Activated naive CD8-positive, alpha-beta T cell treated with anti-CD3 and anti-CD28 coated beads, Interleukin-2, amount 10 ng/mL, durations not matched to agents 7 days and 5 days (primary cell): Measurements from ENCODE around the gene FNDC3B. TPM values are rescaled to one million over a fixed set of nuclear protein-coding genes. Genes with fewer than 3 reads are reported as not detected.

Source experiments
- ATAC-seq: fragments of 150-1000 bp; cut with Tn5 transposase; one replicate; pipeline ENCODE4 v1.10.0; 2021; ENCODE audit warnings: low read depth, moderate library complexity
- POLR2A ChIA-PET: fragments of 350-600 bp; sonication (Branson Sonifier 250); formaldehyde crosslinking; loops from one replicate; lab custom pipeline; 2021; ENCODE audit warnings: antibody characterized with exemption; lab: Charles Lee
- DNase-seq: peaks from one replicate; pipeline ENCODE4 v3.0.0; 2021
- H3K27ac Mint-ChIP-seq: one replicate; pipeline ENCODE4 v1.8.0; 2022; ENCODE audit warnings: mild to moderate bottlenecking, mixed read lengths
- H3K27me3 Mint-ChIP-seq: one replicate; pipeline ENCODE4 v1.8.0; 2022; ENCODE audit warnings: mild to moderate bottlenecking, moderate library complexity, mixed read lengths
- H3K36me3 Mint-ChIP-seq: one replicate; pipeline ENCODE4 v1.8.0; 2021; ENCODE audit warnings: mild to moderate bottlenecking, mixed read lengths
- H3K4me1 Mint-ChIP-seq: one replicate; pipeline ENCODE4 v1.8.0; 2021; ENCODE audit warnings: mixed read lengths
- H3K4me3 Mint-ChIP-seq: one replicate; pipeline ENCODE4 v1.8.0; 2022; ENCODE audit warnings: mild to moderate bottlenecking, moderate library complexity, mixed read lengths
- H3K9me3 Mint-ChIP-seq: one replicate; pipeline ENCODE4 v1.8.0; 2021; ENCODE audit warnings: mixed read lengths
- total RNA-seq, 2 experiments: library from RNA; stranded (reverse); gene quantifications; one replicate each; pipeline ENCODE4 v1.2.3, GENCODE V29; 2021

The FNDC3B gene
- total RNA-seq, 2 experiments from 2014 or later, result 15.8 to 16.3 TPM

- H3K36me3 Mint-ChIP-seq, result no peaks in the 10 kb centered on the region
- POLR2A ChIA-PET, result no interaction called here
- no peak for ATAC-seq
- no peaks in the 10 kb centered on the region for H3K4me1 Mint-ChIP-seq
- H3K9me3 Mint-ChIP-seq, result no peaks in the 10 kb centered on the region
- DNase-seq, result no peak
- H3K4me3 Mint-ChIP-seq, result no peak overlapping the region
- H3K27ac Mint-ChIP-seq, result no peak overlapping the region
- H3K27me3 Mint-ChIP-seq, result no peaks in the 10 kb centered on the region
Measured at GRCh38 chr3:172372895-172373294, 333.5 kb downstream of the FNDC3B start.

GRCh38 chr3:172373912-172374311 lies 334.5 kb downstream of the FNDC3B start:
- DNase-seq (no peak), ATAC-seq (no peak)
- no peaks in the 10 kb centered on the region for H3K4me1 Mint-ChIP-seq
- no peaks in the 10 kb centered on the region for H3K9me3 Mint-ChIP-seq
- no peaks in the 10 kb centered on the region for H3K27me3 Mint-ChIP-seq
- no peak overlapping the region for H3K4me3 Mint-ChIP-seq
- POLR2A ChIA-PET, result no interaction called here
- H3K36me3 Mint-ChIP-seq, result peaks cover 5% of the 10 kb centered on the region
- no peak overlapping the region for H3K27ac Mint-ChIP-seq

DNA sequence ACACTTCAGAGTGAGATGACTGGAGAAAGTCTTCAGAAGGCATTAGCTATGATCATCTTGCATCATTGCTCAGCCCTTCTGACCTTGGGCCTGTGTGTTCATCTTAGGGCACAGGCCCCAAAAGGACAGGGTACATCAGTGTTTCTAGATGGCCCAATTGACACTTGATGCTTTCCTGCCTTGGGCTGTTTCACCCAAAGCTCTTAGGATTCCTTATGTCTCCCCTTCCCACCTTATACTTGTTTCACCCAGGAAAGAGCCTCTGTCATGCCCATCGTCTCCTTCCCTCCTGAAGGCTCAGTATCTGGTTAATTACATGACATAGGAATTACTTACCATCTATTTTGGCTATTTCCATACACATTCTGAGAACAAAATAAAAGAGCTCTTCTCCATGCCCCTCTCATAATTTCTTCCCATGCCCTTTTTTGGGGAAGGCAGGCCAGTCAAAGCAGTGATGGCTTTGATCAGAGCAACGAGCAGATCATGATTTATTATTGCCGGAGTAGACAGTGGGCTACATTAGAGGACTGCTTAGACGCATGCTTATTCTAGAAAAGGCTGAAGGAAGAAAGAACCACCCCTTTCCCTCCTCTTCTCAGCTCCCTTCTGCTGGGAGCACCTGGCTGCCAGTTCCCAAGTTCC lies 335.9 kb downstream of the FNDC3B start:
- Mint-ChIP-seq H3K27ac (no peak overlapping the region), H3K4me3 (no peak overlapping the region), H3K27me3 (no peaks in the 10 kb centered on the region), H3K4me1 (no peaks in the 10 kb centered on the region), H3K9me3 (no peaks in the 10 kb centered on the region), H3K36me3 (peaks cover 18% of the 10 kb centered on the region)
- ATAC-seq, result no peak
- DNase-seq, result no peak
- POLR2A ChIA-PET, result no interaction called here

DNA sequence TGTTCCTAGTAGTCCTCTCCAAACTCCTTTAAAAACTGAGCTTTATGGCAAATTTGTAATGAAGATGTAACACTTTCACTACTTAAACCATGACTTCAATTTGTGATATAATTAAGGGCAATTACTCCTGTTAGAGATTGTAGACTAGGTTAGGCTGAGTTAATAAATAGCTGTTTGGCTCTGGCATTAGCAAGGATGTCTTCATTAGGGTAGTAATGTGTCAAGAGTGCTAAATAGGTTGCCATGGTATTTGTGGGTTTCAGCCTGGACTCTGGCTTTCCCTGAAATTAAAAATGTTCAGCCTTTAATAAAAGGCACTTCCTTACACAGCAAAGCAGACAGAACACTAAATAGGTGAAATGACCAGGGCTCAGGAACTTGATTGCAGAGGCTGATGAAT lies 337.0 kb downstream of the FNDC3B start:
- Mint-ChIP-seq H3K4me1 (no peaks in the 10 kb centered on the region), H3K27ac (no peak overlapping the region), H3K36me3 (peaks cover 28% of the 10 kb centered on the region), H3K27me3 (no peaks in the 10 kb centered on the region), H3K9me3 (peaks cover 1% of the 10 kb centered on the region), H3K4me3 (no peak overlapping the region)
- no peak for DNase-seq
- ATAC-seq, result no peak
- POLR2A ChIA-PET, result no interaction called here

GRCh38 chr3:172376881-172377280 lies 337.5 kb downstream of the FNDC3B start:
- no peak overlapping the region for H3K4me3 Mint-ChIP-seq
- no peaks in the 10 kb centered on the region for H3K27me3 Mint-ChIP-seq
- H3K9me3 Mint-ChIP-seq, result peaks cover 1% of the 10 kb centered on the region
- H3K36me3 Mint-ChIP-seq, result peaks cover 32% of the 10 kb centered on the region
- no peak for DNase-seq
- H3K27ac Mint-ChIP-seq, result no peak overlapping the region
- ATAC-seq, result no peak
- POLR2A ChIA-PET, result no interaction called here
- H3K4me1 Mint-ChIP-seq, result no peaks in the 10 kb centered on the region

- ATAC-seq (no peak), DNase-seq (no peak)
- Mint-ChIP-seq H3K36me3 (peaks cover 43% of the 10 kb centered on the region), H3K4me1 (no peaks in the 10 kb centered on the region), H3K9me3 (peaks cover 1% of the 10 kb centered on the region), H3K4me3 (no peak overlapping the region), H3K27me3 (no peaks in the 10 kb centered on the region), H3K27ac (no peak overlapping the region)
- POLR2A ChIA-PET, result no interaction called here
Measured at GRCh38 chr3:172378439-172378838, 339.1 kb downstream of the FNDC3B start.

DNA sequence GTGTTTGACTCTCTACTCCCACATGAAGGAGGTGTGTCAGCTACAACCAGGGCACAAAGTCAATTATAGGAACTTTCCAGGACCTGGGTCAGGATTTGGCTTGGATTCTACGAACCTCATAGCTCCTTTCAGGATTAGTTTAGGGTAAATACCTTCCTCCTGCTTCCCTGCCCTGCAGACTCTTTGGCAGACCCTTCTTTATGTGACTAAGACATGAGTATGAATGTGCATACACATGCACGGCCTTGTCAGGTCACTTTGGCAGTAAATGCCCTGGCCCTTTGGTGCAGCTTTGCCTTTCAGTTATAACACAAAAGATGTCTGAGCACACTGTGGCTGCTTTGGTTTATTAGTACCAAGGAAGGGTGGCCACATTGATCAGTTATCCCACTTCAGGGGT lies 340.0 kb downstream of the FNDC3B start:
- peaks cover 43% of the 10 kb centered on the region for H3K36me3 Mint-ChIP-seq

DNA sequence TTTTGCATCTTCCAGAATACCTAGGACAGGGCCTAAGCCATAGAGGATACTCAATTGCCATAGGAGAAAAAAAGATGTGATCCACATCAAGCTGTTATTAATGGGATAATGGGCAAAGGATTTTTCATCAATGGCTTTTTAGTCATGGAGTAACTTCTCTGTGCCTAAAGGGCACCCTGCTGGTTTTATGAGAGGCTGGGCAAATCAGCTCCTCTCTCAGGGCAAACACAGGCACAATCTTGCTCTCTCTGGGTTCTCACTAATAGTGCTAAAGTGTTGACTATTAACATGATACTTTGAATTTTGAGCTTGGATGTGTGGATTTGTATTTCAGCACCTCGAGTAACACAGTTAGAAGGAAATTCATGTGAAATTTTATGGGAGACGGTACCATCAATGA lies 341.3 kb downstream of the FNDC3B start:
- POLR2A ChIA-PET, result no interaction called here
- H3K36me3 Mint-ChIP-seq, result peaks cover 43% of the 10 kb centered on the region
- H3K27ac Mint-ChIP-seq, result no peak overlapping the region
- peaks cover 1% of the 10 kb centered on the region for H3K9me3 Mint-ChIP-seq
- DNase-seq (no peak), ATAC-seq (no peak)
- H3K4me1 Mint-ChIP-seq, result no peaks in the 10 kb centered on the region
- H3K4me3 Mint-ChIP-seq, result no peak overlapping the region
- no peaks in the 10 kb centered on the region for H3K27me3 Mint-ChIP-seq

More for the DNA sequence above, 340.0 kb downstream of the FNDC3B start:
- peaks cover 1% of the 10 kb centered on the region for H3K9me3 Mint-ChIP-seq
- H3K27me3 Mint-ChIP-seq, result no peaks in the 10 kb centered on the region
- H3K4me1 Mint-ChIP-seq, result no peaks in the 10 kb centered on the region
- H3K27ac Mint-ChIP-seq, result no peak overlapping the region
- DNase-seq (no peak), ATAC-seq (no peak)
- H3K4me3 Mint-ChIP-seq, result no peak overlapping the region
- POLR2A ChIA-PET, result no interaction called here

- H3K27me3 Mint-ChIP-seq, result no peaks in the 10 kb centered on the region
- no peak for DNase-seq
- POLR2A ChIA-PET, result no interaction called here
- H3K27ac Mint-ChIP-seq, result no peak overlapping the region
- H3K9me3 Mint-ChIP-seq, result peaks cover 1% of the 10 kb centered on the region
- no peaks in the 10 kb centered on the region for H3K4me1 Mint-ChIP-seq
- peaks cover 42% of the 10 kb centered on the region for H3K36me3 Mint-ChIP-seq
- no peak for ATAC-seq
- no peak overlapping the region for H3K4me3 Mint-ChIP-seq
Measured at GRCh38 chr3:172383306-172383796, 344.0 kb downstream of the FNDC3B start.

- no peak overlapping the region for H3K4me3 Mint-ChIP-seq
- no peak overlapping the region for H3K27ac Mint-ChIP-seq
- H3K27me3 Mint-ChIP-seq, result no peaks in the 10 kb centered on the region
- ATAC-seq (no peak), DNase-seq (no peak)
- H3K4me1 Mint-ChIP-seq, result no peaks in the 10 kb centered on the region
- POLR2A ChIA-PET, result no interaction called here
- peaks cover 28% of the 10 kb centered on the region for H3K36me3 Mint-ChIP-seq
- H3K9me3 Mint-ChIP-seq, result peaks cover 1% of the 10 kb centered on the region
Measured at GRCh38 chr3:172384836-172385235, 345.5 kb downstream of the FNDC3B start.

- Mint-ChIP-seq H3K36me3 (peaks cover 10% of the 10 kb centered on the region), H3K4me1 (peaks cover 8% of the 10 kb centered on the region), H3K27me3 (no peaks in the 10 kb centered on the region), H3K4me3 (no peak overlapping the region), H3K27ac (no peak overlapping the region), H3K9me3 (peaks cover 2% of the 10 kb centered on the region)
- ATAC-seq, result no peak
- DNase-seq, result no peak
- POLR2A ChIA-PET, result no interaction called here
Measured at GRCh38 chr3:172387728-172388127, 348.4 kb downstream of the FNDC3B start.

DNA sequence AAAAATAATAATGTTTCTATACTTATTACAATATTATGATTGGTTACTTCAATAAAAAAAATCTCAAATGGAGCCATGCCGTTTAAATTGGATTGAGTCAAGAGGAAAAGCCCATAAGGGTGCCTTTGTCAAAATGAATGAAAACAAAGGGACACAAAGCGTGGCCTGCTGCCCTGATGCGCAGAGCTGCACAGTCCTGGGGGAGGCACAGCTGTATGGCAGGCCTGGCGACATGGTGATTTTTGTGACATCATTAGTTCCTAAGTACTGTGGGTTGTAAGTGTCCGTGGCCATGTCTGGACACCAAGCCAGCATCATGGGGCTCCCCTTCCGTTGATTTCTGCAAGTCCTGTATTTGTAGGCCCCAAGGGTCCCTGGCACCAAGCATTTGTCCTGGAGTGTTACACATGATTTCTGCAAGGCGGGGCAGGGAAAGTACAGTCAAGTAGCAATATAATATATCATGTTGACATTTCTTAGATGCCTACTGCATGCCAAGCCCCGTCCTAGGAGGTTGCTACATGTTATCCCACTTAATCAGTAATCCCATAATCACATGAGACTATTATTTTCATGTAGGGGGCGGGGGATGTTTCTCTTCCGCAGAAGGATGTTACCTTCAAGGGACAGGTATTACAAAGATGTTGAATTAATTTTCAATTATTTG lies 349.2 kb downstream of the FNDC3B start:
- Mint-ChIP-seq H3K36me3 (peaks cover 12% of the 10 kb centered on the region), H3K4me1 (peaks cover 8% of the 10 kb centered on the region), H3K4me3 (no peak overlapping the region), H3K27me3 (no peaks in the 10 kb centered on the region), H3K27ac (no peak overlapping the region), H3K9me3 (peaks cover 6% of the 10 kb centered on the region)
- DNase-seq (no peak), ATAC-seq (no peak)
- POLR2A ChIA-PET, result no interaction called here

DNA sequence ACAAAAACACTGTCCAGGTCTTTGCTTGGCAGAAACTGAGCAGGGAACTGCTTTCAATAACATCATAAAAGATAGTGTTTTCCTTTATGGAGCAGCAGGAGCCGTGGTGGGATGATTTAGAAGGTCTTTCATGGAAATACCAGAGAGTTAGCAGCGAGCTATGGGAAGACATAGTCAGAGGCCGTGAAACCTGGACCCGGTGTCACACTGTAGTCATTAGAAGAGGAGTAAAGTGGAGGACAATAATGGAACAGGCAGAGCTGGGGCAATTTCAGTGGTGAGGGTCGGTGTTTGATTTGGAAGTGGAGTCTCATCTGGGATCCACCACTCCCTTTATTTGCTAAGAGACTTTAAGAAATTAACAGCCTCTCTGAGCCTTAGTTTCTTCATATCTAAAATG lies 351.4 kb downstream of the FNDC3B start:
- no peaks in the 10 kb centered on the region for H3K27me3 Mint-ChIP-seq

DNA sequence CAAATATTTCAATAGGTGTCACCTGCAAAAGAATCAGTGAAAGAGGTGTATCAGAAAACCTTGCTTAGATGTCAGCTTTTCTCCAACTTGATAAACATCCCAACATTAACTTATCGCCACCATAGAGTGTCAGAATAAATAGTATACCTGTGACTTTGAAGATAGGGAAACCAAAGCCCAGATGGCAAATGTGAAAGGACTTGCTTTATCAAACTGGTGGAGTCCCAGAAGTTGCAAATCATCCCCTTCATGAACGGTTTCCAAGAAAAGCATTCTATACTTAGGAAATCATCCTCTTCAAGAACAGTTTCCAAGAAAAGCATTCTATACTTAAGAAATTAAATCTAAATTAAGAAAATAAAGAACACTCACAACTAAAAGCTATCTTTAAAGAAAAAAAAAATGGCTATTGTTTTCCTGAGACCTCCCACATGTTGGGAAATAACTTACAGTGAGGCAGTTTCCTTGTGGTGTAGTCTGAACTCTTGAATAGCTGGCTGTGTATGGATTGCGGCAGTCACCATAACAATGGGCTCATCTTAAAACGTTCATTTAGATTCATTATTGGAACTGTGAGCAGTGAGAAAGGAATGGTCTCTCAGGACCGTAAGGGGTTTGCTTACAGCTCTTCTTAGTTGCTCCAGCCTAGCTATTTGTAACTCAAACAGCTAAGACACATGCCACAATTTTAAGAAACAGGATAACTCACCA lies 352.4 kb downstream of the FNDC3B start:
- no peak overlapping the region for H3K27ac Mint-ChIP-seq

More for the DNA sequence above, 351.4 kb downstream of the FNDC3B start:
- no peak overlapping the region for H3K27ac Mint-ChIP-seq
- ATAC-seq (no peak), DNase-seq (no peak)
- H3K9me3 Mint-ChIP-seq, result peaks cover 6% of the 10 kb centered on the region
- no peak overlapping the region for H3K4me3 Mint-ChIP-seq
- H3K4me1 Mint-ChIP-seq, result peaks cover 10% of the 10 kb centered on the region
- POLR2A ChIA-PET, result no interaction called here
- peaks cover 14% of the 10 kb centered on the region for H3K36me3 Mint-ChIP-seq

More for the DNA sequence above, 352.4 kb downstream of the FNDC3B start:
- Mint-ChIP-seq H3K36me3 (peaks cover 14% of the 10 kb centered on the region), H3K4me1 (peaks cover 10% of the 10 kb centered on the region), H3K4me3 (no peak overlapping the region), H3K27me3 (no peaks in the 10 kb centered on the region), H3K9me3 (peaks cover 6% of the 10 kb centered on the region)
- DNase-seq (no peak), ATAC-seq (no peak)
- POLR2A ChIA-PET, result no interaction called here
